Chondrocyte (in vitro differentiated cells): Measurements from ENCODE around the gene ATP1B2. TPM values are rescaled to one million over a fixed set of nuclear protein-coding genes. Genes with fewer than 3 reads are reported as not detected.

ENCODE experiments used
- DNase-seq: peaks from one replicate; pipeline ENCODE4 v3.0.0; 2021; ENCODE audit warnings: mixed read lengths, low spot score
- H3K27ac Mint-ChIP-seq: one replicate; pipeline ENCODE4 v1.8.0; 2021; ENCODE audit warnings: mild to moderate bottlenecking, moderate library complexity, mixed read lengths; ENCODE audit not compliant: unreplicated experiment
- H3K27me3 Mint-ChIP-seq: 2 replicates; pipeline ENCODE4 v1.8.0; 2021; ENCODE audit warnings: low read depth, mixed read lengths
- H3K36me3 Mint-ChIP-seq: 2 replicates; pipeline ENCODE4 v1.8.0; 2021; ENCODE audit warnings: low read depth, mixed read lengths
- H3K4me1 Mint-ChIP-seq: 2 replicates; pipeline ENCODE4 v1.8.0; 2021; ENCODE audit warnings: low read depth, mild to moderate bottlenecking, mixed read lengths
- H3K4me3 Mint-ChIP-seq: one replicate; pipeline ENCODE4 v1.8.0; 2021; ENCODE audit warnings: mild to moderate bottlenecking, moderate library complexity, mixed read lengths; ENCODE audit not compliant: unreplicated experiment
- H3K9me3 Mint-ChIP-seq: 2 replicates; pipeline ENCODE4 v1.8.0; 2021; ENCODE audit warnings: low read depth, mixed read lengths
- total RNA-seq: library from RNA; stranded (reverse); gene quantifications from 3 replicates; pipeline ENCODE4 v1.2.1, GENCODE V29; 2021
- TF ChIP-seq, protein P1 (sequence below): fragments of 200-600 bp; sonication (generic); IDR thresholded peaks from 2 replicates; pipeline ENCODE4 v1.5.0; 2021; ENCODE audit warnings: antibody characterized with exemption, mild to moderate bottlenecking, moderate library complexity

Gene ATP1B2
- total RNA-seq, 1 donor from 2014 or later, result 0.90 TPM

DNA sequence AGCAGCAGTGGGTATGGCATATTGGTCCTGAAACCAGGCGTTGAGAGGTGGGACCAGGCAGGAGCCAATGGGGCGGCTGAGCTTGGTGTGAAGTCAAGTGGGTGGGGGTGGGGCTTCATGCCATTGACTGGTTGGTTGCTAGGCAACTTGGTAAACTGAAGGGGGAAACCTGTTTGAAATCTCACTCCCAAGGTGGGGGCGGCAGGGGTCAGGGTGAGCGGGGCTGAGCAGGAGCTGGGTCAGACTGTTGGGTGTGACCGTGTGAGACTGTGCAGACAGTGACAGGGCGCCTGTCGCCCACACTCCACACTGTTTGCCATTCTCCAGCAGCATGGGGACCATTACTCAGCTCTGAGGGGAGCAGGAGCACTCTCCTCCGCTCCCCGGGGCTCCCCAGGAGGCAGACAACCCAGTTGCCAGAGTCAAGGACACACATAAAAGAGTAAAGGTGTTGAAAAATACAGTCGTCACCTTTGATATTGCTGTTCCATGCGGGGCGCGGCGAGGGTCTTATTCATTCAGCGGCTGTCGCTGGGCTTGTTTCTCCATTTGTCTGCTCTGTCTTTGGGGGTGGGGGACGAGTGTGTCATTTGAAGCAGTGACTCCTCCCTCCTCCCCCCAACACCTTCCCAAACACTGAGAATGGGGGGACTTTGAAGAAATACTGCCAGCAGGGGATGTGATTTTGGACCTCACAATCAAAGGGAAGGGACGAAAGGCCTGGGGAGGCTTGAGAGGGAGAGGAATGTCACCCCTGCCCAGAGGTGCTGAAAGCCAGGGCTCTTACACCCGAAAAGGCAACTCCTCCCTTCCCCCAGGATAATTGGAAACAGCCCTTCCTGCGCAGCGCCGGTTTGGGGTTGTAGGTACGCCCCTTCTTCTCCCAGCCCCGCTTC lies 53.1 kb downstream of the ATP1B2 start:
- peak overlapping the region; percentile 78 for H3K4me3 Mint-ChIP-seq
- H3K36me3 Mint-ChIP-seq, result peaks cover 2% of the 10 kb centered on the region
- H3K27me3 Mint-ChIP-seq, result peaks cover 11% of the 10 kb centered on the region
- H3K27ac Mint-ChIP-seq, result peak overlapping the region; percentile 54
- H3K4me1 Mint-ChIP-seq, result peaks cover 27% of the 10 kb centered on the region
- H3K9me3 Mint-ChIP-seq, result no peaks in the 10 kb centered on the region
- TF ChIP-seq, protein P1, sequence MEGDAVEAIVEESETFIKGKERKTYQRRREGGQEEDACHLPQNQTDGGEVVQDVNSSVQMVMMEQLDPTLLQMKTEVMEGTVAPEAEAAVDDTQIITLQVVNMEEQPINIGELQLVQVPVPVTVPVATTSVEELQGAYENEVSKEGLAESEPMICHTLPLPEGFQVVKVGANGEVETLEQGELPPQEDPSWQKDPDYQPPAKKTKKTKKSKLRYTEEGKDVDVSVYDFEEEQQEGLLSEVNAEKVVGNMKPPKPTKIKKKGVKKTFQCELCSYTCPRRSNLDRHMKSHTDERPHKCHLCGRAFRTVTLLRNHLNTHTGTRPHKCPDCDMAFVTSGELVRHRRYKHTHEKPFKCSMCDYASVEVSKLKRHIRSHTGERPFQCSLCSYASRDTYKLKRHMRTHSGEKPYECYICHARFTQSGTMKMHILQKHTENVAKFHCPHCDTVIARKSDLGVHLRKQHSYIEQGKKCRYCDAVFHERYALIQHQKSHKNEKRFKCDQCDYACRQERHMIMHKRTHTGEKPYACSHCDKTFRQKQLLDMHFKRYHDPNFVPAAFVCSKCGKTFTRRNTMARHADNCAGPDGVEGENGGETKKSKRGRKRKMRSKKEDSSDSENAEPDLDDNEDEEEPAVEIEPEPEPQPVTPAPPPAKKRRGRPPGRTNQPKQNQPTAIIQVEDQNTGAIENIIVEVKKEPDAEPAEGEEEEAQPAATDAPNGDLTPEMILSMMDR, result no peak
- no peak for DNase-seq

DNA sequence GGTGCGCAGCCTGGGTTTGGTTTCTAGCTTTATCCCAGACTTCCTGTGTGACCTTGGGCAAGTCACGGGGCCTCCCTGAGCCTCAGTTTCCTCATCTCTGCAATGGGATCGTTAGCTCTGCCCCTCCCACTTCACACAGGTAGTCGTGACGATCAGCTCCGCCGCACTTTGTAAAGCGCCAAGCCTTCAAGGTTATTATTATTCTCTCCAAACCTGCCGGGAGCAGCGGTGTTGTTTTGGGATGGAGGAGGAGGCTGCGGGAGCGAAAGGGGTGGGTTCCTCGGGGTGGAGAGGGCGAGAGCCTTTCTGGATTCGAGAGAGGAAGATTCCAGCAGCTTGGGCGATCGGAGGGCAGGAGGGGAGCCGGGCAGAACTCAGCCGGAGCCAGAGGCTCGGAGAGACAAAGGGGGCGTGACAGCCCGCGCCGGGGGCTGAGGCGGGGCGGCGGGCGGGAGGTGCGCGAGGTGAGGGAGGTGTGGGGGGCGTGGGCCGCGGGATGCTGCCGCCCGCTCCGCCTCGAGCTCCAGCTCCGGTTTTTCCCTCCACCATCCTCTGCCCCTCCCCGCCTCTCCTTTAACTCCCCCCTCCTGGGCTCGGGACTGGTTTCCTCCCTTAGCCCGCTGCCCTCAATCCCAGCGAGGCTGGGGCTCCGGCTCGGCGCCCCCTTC lies 54.0 kb downstream of the ATP1B2 start, which contains the start of gene EFNB3:
Gene EFNB3 (plus strand): TSS at position 602 of the 668 bp plus-strand sequence. CDS start 397 bp downstream, outside the sequence.
- no peak within 1 kb of the TSS for H3K27ac Mint-ChIP-seq
- H3K36me3 Mint-ChIP-seq, result peaks cover 2% of the 10 kb centered on the region
- TF ChIP-seq, protein P1, result no peak
- no peaks in the 10 kb centered on the region for H3K9me3 Mint-ChIP-seq
- peak within 1 kb of the TSS; percentile 78 for H3K4me3 Mint-ChIP-seq
- no peak for DNase-seq
- peaks cover 27% of the 10 kb centered on the region for H3K4me1 Mint-ChIP-seq
- peaks cover 11% of the 10 kb centered on the region for H3K27me3 Mint-ChIP-seq

DNA sequence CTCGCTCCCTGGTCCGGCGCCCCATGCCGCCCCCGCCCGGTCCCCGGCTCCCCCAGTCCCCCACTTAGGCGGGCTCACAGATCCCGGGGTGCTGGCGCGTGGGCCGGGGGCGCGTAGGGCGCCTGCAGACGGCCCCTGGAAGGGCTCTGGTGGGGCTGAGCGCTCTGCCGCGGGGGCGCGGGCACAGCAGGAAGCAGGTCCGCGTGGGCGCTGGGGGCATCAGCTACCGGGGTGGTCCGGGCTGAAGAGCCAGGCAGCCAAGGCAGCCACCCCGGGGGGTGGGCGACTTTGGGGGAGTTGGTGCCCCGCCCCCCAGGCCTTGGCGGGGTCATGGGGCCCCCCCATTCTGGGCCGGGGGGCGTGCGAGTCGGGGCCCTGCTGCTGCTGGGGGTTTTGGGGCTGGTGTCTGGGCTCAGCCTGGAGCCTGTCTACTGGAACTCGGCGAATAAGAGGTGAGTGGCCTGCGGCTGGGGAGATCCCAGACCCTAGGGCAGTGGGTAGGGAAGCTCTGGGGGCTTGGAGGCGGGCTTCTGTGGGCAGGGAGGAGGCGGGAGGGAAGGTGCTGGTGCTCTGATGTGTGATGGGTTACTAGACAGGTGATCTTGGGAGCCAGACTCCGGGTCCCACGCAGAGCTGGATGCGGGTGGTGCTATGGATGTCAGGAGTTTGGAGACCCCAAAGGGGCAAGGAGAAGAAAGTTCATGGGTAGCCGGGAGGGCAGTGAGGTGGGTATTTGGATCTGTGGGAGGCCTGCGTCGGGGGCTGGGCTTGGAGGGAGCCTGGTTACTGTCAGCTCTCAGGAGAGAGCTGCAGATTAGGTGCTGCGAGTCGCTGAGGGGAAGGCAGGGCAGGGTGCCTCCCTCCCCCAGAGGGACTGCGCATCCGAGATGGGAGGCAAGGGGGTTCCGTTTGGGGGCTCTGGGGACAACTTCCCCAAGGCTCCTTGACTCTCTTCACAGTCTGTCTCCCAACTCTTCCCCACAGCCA lies 54.8 kb downstream of the ATP1B2 start:
- peaks cover 11% of the 10 kb centered on the region for H3K27me3 Mint-ChIP-seq
- no peak for DNase-seq
- H3K9me3 Mint-ChIP-seq, result no peaks in the 10 kb centered on the region
- peaks cover 27% of the 10 kb centered on the region for H3K4me1 Mint-ChIP-seq
- H3K4me3 Mint-ChIP-seq, result peak overlapping the region; percentile 78
- H3K36me3 Mint-ChIP-seq, result peaks cover 2% of the 10 kb centered on the region
- H3K27ac Mint-ChIP-seq, result no peak overlapping the region
- TF ChIP-seq, protein P1, result peak; percentile 4

DNA sequence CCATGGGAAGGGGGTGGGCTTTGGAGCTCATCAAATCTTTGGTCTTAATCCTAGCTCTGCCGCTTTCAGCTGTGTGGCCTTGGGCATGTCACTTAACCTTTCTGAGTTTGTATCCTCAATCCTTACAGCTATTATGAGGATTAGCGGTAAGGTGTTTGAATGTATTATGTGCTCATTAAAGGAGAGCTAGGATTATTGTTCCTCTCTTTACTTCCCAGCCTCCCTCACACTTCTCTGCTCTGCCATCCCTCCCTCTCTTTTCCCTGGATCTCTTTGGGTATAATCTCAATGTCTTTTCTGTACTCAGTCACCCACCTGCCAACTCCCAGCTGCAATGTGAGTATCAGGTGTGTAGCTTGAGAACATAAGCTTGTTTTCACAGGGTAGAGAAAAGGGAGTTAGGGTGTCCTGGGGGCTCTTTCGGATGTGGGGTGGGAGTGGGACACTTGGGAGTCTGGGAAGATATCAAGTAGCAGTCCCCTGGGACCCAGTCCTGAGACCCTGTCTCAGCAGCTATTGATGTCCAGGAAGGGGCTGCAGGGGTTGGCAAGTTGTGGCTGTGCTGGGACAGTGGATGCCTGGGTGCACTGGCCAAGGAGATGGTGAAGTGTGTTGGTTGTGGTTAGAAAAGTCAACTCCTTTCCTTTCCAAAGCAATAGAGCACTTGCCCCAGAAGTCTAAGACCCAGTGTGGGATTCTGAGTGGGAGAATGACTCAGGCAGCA lies 56.1 kb downstream of the ATP1B2 start:
- TF ChIP-seq, protein P1, result no peak
- peaks cover 27% of the 10 kb centered on the region for H3K4me1 Mint-ChIP-seq
- H3K9me3 Mint-ChIP-seq, result no peaks in the 10 kb centered on the region
- peaks cover 2% of the 10 kb centered on the region for H3K36me3 Mint-ChIP-seq
- peak; percentile 52 for DNase-seq
- no peak overlapping the region for H3K27ac Mint-ChIP-seq
- peaks cover 16% of the 10 kb centered on the region for H3K27me3 Mint-ChIP-seq
- H3K4me3 Mint-ChIP-seq, result no peak overlapping the region

Other genes starting within 250 kb of the ATP1B2 start
- gene TMEM256, start 246.8 kb upstream of the ATP1B2 start, total RNA-seq, result 32.8 to 42.8 TPM (median 34.3 TPM) in 3 replicates
- gene NLGN2, start 243.1 kb upstream of the ATP1B2 start, total RNA-seq, result 45.2 to 49.8 TPM (median 46.7 TPM) in 3 replicates
- gene SPEM1, start 230.6 kb upstream of the ATP1B2 start, total RNA-seq, result not detected in 3 replicates
- gene SPEM2, start 225.3 kb upstream of the ATP1B2 start, total RNA-seq, result not detected in 3 replicates
- gene SPEM3, start 222.1 kb upstream of the ATP1B2 start, total RNA-seq, result not detected in 3 replicates
- gene TMEM102, start 215.5 kb upstream of the ATP1B2 start, total RNA-seq, result 6.9 to 9.1 TPM (median 7.7 TPM) in 3 replicates
- 5.0 to 6.0 TPM (median 5.1 TPM) in 3 replicates for gene FGF11, start 211.4 kb upstream of the ATP1B2 start, total RNA-seq
- gene CHRNB1, start 205.9 kb upstream of the ATP1B2 start, total RNA-seq, result 12.2 to 14.0 TPM (median 12.6 TPM) in 3 replicates
- gene ZBTB4, start 171.3 kb upstream of the ATP1B2 start, total RNA-seq, result 50.9 to 51.9 TPM (median 51.0 TPM) in 3 replicates
- gene SLC35G6, start 169.5 kb upstream of the ATP1B2 start, total RNA-seq, result not detected in 3 replicates
- 113 to 121 TPM (median 115 TPM) in 3 replicates for gene POLR2A, start 166.6 kb upstream of the ATP1B2 start, total RNA-seq
- gene TNFSF12, start 101.9 kb upstream of the ATP1B2 start, total RNA-seq, result 12.1 to 23.3 TPM (median 23.0 TPM) in 3 replicates
- 0.48 to 1.9 TPM (median 1.7 TPM) in 3 replicates for gene TNFSF13, start 92.2 kb upstream of the ATP1B2 start, total RNA-seq
- gene SENP3, start 89.0 kb upstream of the ATP1B2 start, total RNA-seq, result 45.3 to 57.8 TPM (median 49.4 TPM) in 3 replicates
- gene CD68, start 71.3 kb upstream of the ATP1B2 start, total RNA-seq, result 1.2 to 3.3 TPM (median 2.6 TPM) in 3 replicates
- gene MPDU1, start 67.1 kb upstream of the ATP1B2 start, total RNA-seq, result 33.1 to 47.8 TPM (median 35.9 TPM) in 3 replicates
- gene SOX15, start 60.8 kb upstream of the ATP1B2 start, total RNA-seq, result 0.32 to 0.39 TPM in 2 of 3 replicates, not detected in the other
- gene FXR2, start 36.0 kb upstream of the ATP1B2 start, total RNA-seq, result 48.4 to 53.7 TPM (median 52.5 TPM) in 3 replicates
- gene SAT2, start 23.1 kb upstream of the ATP1B2 start, total RNA-seq, result 82.1 to 85.0 TPM (median 84.9 TPM) in 3 replicates
- gene SHBG, start 20.8 kb upstream of the ATP1B2 start, total RNA-seq, result 0.67 to 1.2 TPM (median 0.92 TPM) in 3 replicates
- 74.5 to 77.7 TPM (median 74.9 TPM) in 3 replicates for gene TP53, start 36.6 kb downstream of the ATP1B2 start, total RNA-seq
- 6.5 to 12.6 TPM (median 7.1 TPM) in 3 replicates for gene WRAP53, start 37.6 kb downstream of the ATP1B2 start, total RNA-seq
- gene EFNB3, start 54.3 kb downstream of the ATP1B2 start, total RNA-seq, result 4.1 to 6.5 TPM (median 6.4 TPM) in 3 replicates
- not detected in 3 replicates for gene DNAH2, start 66.8 kb downstream of the ATP1B2 start, total RNA-seq
- gene KDM6B, start 183.3 kb downstream of the ATP1B2 start, total RNA-seq, result 36.6 to 38.2 TPM (median 37.4 TPM) in 3 replicates
- 1.6 to 1.9 TPM (median 1.8 TPM) in 3 replicates for gene TMEM88, start 204.1 kb downstream of the ATP1B2 start, total RNA-seq
- gene NAA38, start 206.6 kb downstream of the ATP1B2 start, total RNA-seq, result 52.9 to 94.6 TPM (median 57.5 TPM) in 3 replicates
- 6.9 to 10.5 TPM (median 8.6 TPM) in 3 replicates for gene CYB5D1, start 207.1 kb downstream of the ATP1B2 start, total RNA-seq
- 129 to 138 TPM (median 134 TPM) in 3 replicates for gene CHD3, start 237.9 kb downstream of the ATP1B2 start, total RNA-seq